Mucosa of stomach (tissue), 1 donor: ENCODE data around the gene CCDC34.
"Not testable (repeated sequence)": the region's sequence is repeated elsewhere in the genome, so short reads cannot be mapped to it uniquely, and the experiment has no call there.

Experiments used
- H3K27me3 ChIP-seq: one replicate; pipeline ENCODE4 v1.7.0; 2013; ENCODE audit warnings: mild to moderate bottlenecking, low read length; ENCODE audit not compliant: control insufficient read depth, insufficient read depth
- H3K36me3 ChIP-seq: one replicate; pipeline ENCODE4 v1.7.0; 2013; ENCODE audit warnings: low read length; ENCODE audit not compliant: control insufficient read depth, insufficient read depth
- H3K4me1 ChIP-seq: one replicate; pipeline ENCODE4 v1.7.0; 2013; ENCODE audit warnings: mild to moderate bottlenecking, low read length; ENCODE audit not compliant: control insufficient read depth, insufficient read depth
- H3K4me3 ChIP-seq: one replicate; pipeline ENCODE4 v1.7.0; 2013; ENCODE audit warnings: low read length
- H3K9ac ChIP-seq: one replicate; pipeline ENCODE4 v1.7.0; 2013; ENCODE audit warnings: mild to moderate bottlenecking, low read length, moderate library complexity
- H3K9me3 ChIP-seq: one replicate; pipeline ENCODE4 v1.7.0; 2013; ENCODE audit warnings: mild to moderate bottlenecking, low read length, moderate library complexity; ENCODE audit not compliant: control insufficient read depth
- donor health status: Pancreatic carcinoma.

Gene CCDC34

DNA sequence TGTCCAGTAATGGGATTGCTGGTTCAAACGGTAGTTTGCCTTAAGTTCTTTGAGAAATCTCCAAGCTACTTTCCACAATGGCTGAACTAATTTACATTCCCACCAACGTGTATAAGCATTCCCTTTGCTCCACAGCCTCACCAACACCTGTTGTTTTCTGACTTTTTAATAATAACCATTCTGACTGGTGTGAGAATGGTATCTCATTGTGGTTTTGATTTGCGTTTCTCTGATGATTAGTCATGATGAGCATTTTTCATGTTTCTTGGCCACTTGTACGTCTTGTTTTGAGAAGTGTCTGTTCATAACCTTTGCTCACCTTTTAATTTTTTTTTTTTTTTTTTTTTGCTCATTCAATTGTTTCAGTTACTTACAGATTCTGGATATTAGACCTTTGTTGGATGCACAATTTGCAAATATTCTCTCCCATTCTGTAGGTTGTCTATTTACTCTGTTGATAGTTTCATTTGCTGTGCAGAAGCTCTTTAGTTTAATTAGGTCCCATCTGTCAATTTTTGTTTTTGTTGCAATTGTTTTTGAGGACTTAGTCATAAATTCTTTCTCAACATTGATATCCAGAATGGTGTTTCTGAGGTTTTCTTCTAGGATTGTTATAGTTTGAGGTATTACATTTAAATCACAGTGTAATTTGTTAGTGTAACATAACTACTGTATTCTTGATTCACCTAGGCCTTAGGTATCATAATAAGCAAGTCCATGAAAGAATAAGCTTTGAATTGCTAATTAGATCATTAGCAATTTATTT, 33.0 kb downstream of the CCDC34 start:
- H3K4me3 ChIP-seq = no peak overlapping the region
- no peaks in the 10 kb centered on the region for H3K9me3 ChIP-seq
- H3K36me3 ChIP-seq = no peaks in the 10 kb centered on the region
- H3K9ac ChIP-seq = no peak overlapping the region
- H3K27me3 ChIP-seq = no peaks in the 10 kb centered on the region
- H3K4me1 ChIP-seq = peaks cover 8% of the 10 kb centered on the region

DNA sequence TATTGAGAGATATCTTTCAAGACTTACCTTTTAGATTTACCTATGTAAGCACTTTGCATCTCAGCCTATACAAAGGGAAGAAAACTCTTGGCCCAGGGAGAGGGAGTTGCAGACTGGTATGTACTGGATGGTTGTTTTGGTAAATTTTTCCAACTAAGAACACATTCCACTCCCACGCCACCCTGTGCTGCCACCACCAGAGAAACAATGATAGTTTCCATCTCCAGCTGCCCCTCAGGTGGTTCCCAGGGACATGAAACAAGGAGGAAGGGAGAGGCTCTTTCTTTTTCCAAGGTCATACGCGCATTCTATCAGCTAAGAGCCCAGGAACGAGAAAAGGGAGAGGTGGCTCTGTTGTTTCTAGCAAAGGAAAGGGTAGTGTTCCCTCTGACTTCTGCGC, 34.4 kb downstream of the CCDC34 start:
- Histone ChIP-seq H3K36me3 (no peaks in the 10 kb centered on the region), H3K4me1 (peaks cover 8% of the 10 kb centered on the region), H3K27me3 (no peaks in the 10 kb centered on the region), H3K4me3 (no peak overlapping the region), H3K9ac (no peak overlapping the region), H3K9me3 (no peaks in the 10 kb centered on the region)

DNA sequence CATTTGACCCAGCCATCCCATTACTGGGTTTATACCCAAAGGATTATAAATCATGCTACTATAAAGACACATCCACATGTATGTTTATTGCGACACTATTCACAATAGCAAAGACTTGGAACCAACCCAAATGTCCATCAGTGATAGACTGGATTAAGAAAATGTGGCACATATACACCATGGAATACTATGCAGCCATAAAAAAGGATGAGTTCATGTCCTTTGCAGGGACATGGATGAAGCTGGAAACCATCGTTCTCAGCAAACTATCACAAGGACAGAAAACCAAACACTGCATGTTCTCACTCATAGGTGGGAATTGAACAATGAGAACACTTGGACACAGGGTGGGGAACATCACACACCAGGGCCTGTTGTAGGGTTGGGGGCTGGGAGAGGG, 36.0 kb downstream of the CCDC34 start:
- not testable (repeated sequence) for H3K9ac ChIP-seq, H3K27me3 ChIP-seq, H3K4me1 ChIP-seq, H3K4me3 ChIP-seq, H3K9me3 ChIP-seq, H3K36me3 ChIP-seq

DNA sequence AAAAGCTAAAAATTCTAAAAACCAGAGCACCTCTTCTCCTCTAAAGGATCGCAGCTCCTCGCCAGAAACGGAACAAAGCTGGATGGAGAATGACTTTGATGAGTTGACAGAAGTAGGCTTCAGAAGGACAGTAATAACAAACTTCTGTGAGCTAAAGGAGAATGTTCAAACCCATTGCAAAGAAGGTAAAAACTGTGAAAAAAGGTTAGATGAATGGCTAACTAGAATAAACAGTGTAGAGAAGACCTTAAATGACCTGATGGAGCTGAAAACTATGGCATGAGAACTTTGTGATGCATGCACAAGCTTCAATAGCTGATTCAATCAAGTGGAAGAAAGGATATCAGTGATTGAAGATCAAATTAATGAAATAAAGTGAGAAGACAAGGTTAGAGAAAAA, 40.8 kb downstream of the CCDC34 start:
- not testable (repeated sequence) for H3K36me3 ChIP-seq, H3K9me3 ChIP-seq, H3K4me3 ChIP-seq

DNA sequence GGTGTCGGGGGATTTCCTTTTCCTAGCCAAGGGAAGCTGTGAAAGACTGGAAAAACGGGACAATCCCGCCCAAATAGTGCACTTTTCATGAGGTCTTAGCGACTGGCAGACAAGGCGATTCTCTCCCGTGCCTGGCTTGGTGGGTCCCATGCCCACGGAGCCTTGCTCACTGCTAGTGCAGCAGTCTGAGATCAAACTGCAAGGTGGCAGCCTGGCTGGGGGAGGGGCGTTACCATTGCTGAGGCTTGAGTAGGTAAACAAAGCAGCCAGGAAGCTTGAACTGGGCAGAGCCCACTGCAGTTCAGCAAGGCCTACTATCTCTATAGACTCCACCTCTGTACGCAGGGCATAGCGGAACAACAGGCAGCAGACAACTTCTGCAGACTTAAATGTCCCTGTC, 41.7 kb downstream of the CCDC34 start:
- H3K27me3 ChIP-seq, H3K9ac ChIP-seq, H3K36me3 ChIP-seq, H3K9me3 ChIP-seq, H3K4me1 ChIP-seq, H3K4me3 ChIP-seq: not testable (repeated sequence)

More for the DNA sequence above, 40.8 kb downstream of the CCDC34 start:
- H3K27me3 ChIP-seq, H3K4me1 ChIP-seq, H3K9ac ChIP-seq: not testable (repeated sequence)

DNA sequence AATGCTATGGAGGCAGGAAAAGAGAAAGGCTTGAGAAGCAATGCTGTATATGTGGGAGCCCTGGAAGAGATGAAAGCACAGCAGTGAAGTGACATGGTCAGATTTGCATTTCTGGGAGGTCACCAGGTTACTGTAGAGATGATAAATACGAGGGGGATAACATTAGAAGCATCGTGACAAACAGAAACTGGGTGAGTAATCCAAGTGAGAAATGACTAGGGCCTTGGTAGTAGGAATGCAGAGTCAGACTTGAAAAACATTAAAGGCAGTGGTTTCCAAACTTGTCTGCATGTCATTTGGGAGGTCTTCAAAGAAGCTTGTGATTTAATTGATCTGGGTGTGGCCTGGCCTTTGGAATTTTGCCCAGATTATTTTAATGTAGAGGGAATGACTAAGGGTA, 43.9 kb downstream of the CCDC34 start:
- Histone ChIP-seq H3K4me3 (no peak overlapping the region), H3K9me3 (no peaks in the 10 kb centered on the region), H3K27me3 (no peaks in the 10 kb centered on the region), H3K9ac (no peak overlapping the region), H3K36me3 (no peaks in the 10 kb centered on the region), H3K4me1 (peaks cover 9% of the 10 kb centered on the region)

DNA sequence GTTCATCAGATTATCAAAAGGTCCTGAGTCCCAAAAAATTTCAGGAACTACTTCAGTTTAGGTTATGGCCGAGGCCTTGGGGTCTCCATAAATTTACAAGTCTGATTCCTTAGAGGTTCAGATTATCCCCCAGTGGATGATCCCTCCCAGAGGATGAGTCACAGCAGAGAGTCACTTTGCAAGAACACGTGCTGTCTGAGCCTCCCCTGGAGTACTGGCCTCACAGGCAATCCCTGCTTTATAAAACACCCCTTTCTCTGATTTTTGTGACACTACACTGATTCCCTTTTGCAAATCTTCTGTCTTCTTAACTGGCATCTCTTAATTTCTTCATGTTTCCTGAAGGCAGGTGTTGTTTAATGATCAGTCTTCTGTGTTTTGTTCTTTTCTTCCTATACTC, 45.3 kb downstream of the CCDC34 start:
- Histone ChIP-seq H3K4me3 (no peak overlapping the region), H3K9ac (no peak overlapping the region), H3K4me1 (peaks cover 17% of the 10 kb centered on the region), H3K9me3 (no peaks in the 10 kb centered on the region), H3K36me3 (no peaks in the 10 kb centered on the region), H3K27me3 (no peaks in the 10 kb centered on the region)

DNA sequence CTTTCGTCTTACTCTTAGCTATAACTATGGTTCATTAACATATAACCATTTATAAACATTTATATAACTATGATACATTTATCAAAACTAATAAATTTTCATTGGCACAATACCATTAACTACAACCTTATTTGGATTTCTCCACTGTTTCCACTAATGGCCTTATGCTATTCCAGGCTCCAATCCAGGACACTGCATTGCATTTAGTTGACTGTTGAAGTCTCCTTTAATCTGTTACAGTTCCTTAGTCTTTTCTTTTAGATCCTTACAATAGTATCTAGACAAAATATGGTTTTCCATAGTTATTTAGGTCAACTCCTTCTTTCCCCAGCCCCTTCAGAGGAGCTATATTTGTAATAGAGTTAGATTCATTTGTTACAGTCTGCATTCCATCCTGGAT, 47.2 kb downstream of the CCDC34 start:
- Histone ChIP-seq H3K9me3 (no peaks in the 10 kb centered on the region), H3K36me3 (no peaks in the 10 kb centered on the region), H3K4me1 (peaks cover 28% of the 10 kb centered on the region)

DNA sequence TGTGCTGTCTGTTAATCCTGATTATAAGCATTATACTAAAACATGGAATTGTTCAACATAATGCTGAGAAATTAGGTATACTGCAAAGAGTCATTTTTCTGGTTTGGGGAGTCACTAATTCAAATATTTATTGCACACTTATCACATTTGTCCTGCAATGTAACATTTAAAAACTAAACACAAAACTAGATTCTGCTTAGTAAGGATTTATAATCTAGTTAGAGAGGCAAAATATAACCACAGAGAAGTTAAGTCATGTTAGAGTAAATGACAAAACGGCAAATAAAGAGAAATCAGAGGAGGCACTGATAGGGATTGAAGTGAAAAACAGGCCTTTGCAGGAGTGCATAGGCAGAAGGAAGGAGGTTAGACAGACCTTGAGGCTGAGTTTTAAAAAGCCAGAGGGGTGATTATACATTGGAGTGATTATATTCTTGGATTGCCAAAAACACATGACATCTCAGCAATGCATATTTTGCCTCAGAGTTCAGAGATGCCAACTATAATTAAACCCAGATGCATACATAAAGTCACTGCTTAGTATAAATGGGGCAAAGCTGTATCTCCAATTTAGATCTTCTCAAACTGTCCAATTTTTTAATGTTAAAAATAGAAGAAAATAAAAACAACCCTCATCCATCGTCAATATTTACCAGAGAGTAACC, 49.7 kb downstream of the CCDC34 start:
- Histone ChIP-seq H3K36me3 (no peaks in the 10 kb centered on the region), H3K4me1 (peaks cover 29% of the 10 kb centered on the region), H3K9ac (no peak overlapping the region), H3K27me3 (no peaks in the 10 kb centered on the region), H3K4me3 (no peak overlapping the region), H3K9me3 (no peaks in the 10 kb centered on the region)

More for the DNA sequence above, 47.2 kb downstream of the CCDC34 start:
- Histone ChIP-seq H3K27me3 (no peaks in the 10 kb centered on the region), H3K9ac (no peak overlapping the region), H3K4me3 (no peak overlapping the region)

DNA sequence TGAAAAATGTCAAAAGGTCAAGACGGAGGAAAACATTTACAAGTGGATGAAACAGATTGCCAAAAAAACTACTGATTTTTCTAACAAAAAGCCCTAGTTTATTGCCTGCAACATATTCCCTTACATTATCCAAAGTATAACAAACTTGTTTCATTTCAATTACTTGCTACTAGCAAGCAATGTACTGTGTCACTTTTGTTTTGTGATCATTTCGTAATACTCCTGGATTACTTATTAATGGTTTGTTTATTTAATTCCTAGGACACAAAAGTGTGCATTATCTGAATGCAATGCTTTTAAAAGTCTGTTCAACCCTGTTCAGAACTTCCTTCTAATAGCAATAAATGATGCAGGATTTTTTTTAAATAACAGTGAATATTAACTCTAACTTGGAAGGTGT, 50.9 kb downstream of the CCDC34 start:
- Histone ChIP-seq H3K9ac (no peak overlapping the region), H3K9me3 (no peaks in the 10 kb centered on the region), H3K4me1 (peaks cover 29% of the 10 kb centered on the region), H3K27me3 (no peaks in the 10 kb centered on the region), H3K4me3 (no peak overlapping the region), H3K36me3 (no peaks in the 10 kb centered on the region)

DNA sequence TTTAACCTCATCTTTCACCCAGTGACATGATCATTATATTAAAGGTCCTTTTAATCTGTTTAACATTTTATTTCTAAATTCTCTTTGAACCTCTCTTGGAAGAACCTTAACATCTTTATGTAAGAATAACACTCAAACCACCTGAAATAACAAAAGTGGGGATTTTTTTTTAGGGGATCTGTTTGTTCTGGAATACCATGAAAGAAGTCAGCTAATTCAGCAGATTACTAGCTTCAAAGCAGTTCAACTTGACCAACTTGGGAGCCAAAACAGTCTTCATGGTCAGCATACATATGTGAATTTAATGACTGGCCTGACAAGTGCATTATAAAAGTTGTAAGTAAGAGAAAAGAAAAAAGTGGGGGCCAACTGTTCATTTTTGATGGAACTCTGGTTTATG, 52.3 kb downstream of the CCDC34 start:
- no peaks in the 10 kb centered on the region for H3K36me3 ChIP-seq
- no peaks in the 10 kb centered on the region for H3K9me3 ChIP-seq
- no peak overlapping the region for H3K4me3 ChIP-seq
- no peak overlapping the region for H3K9ac ChIP-seq
- no peaks in the 10 kb centered on the region for H3K27me3 ChIP-seq
- H3K4me1 ChIP-seq = peaks cover 29% of the 10 kb centered on the region

DNA sequence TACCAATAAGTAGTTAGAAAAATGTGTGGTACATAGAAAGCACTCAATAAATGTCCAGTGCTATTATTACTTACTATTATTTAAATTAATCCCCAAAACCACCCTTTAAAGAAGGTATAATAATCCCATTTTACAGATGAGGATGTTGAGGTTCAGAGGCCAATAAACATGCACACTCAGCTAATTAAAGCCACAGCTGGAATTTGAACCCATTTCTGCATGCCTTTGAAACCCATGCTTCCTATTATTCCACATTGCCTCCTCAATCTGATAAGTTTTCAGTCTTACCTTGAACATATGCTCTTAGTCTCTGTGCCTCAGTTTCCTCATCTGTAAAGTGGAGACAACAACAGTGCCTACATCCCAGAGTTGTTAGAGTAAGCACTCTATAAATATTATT, 52.8 kb downstream of the CCDC34 start:
- Histone ChIP-seq H3K4me1 (peaks cover 29% of the 10 kb centered on the region), H3K27me3 (no peaks in the 10 kb centered on the region), H3K9ac (no peak overlapping the region), H3K36me3 (no peaks in the 10 kb centered on the region), H3K4me3 (no peak overlapping the region), H3K9me3 (no peaks in the 10 kb centered on the region)
